GM21825 (cell line): Measurements from ENCODE around the gene CDH11.

ENCODE experiments used
- ATAC-seq: cut with Tn5 transposase; IDR thresholded peaks from one replicate; pipeline ENCODE4 v1.9.1; 2021; ENCODE audit warnings: mild to moderate bottlenecking, moderate library complexity; ENCODE audit not compliant: unreplicated experiment

The CDH11 gene

GRCh38 chr16:65038100-65038499 is 83.8 kb downstream of the CDH11 start:
- ATAC-seq, result no peak

GRCh38 chr16:65037556-65037955 is 84.3 kb downstream of the CDH11 start:
- no peak for ATAC-seq

- ATAC-seq, result no peak
Measured at GRCh38 chr16:65034915-65035314, 86.9 kb downstream of the CDH11 start.

- ATAC-seq, result no peak
Measured at GRCh38 chr16:65032387-65032786, 89.5 kb downstream of the CDH11 start.

GRCh38 chr16:65024767-65025178 is 97.1 kb downstream of the CDH11 start:
- ATAC-seq, result no peak

- no peak for ATAC-seq
Measured at GRCh38 chr16:65023802-65024201, 98.1 kb downstream of the CDH11 start.

GRCh38 chr16:65021852-65022595 is 99.8 kb downstream of the CDH11 start:
- ATAC-seq, result no peak

GRCh38 chr16:65016754-65017153 is 105.1 kb downstream of the CDH11 start:
- no peak for ATAC-seq

GRCh38 chr16:65015599-65015998 is 106.3 kb downstream of the CDH11 start:
- no peak for ATAC-seq

GRCh38 chr16:65012357-65012756 is 109.5 kb downstream of the CDH11 start:
- no peak for ATAC-seq

GRCh38 chr16:65010125-65010524 is 111.7 kb downstream of the CDH11 start:
- ATAC-seq, result no peak

- no peak for ATAC-seq
Measured at GRCh38 chr16:65005696-65006095, 116.2 kb downstream of the CDH11 start.

- ATAC-seq, result no peak
Measured at GRCh38 chr16:65004570-65004969, 117.3 kb downstream of the CDH11 start.

GRCh38 chr16:65003621-65004020 is 118.2 kb downstream of the CDH11 start:
- no peak for ATAC-seq

GRCh38 chr16:65002265-65002664 is 119.6 kb downstream of the CDH11 start:
- no peak for ATAC-seq

GRCh38 chr16:65000654-65001053 is 121.2 kb downstream of the CDH11 start:
- ATAC-seq, result no peak

- no peak for ATAC-seq
Measured at GRCh38 chr16:64997751-64998150, 124.1 kb downstream of the CDH11 start.

- ATAC-seq, result no peak
Measured at GRCh38 chr16:64997121-64997520, 124.7 kb downstream of the CDH11 start.

- ATAC-seq, result no peak
Measured at GRCh38 chr16:64996641-64997040, 125.2 kb downstream of the CDH11 start.

- ATAC-seq, result no peak
Measured at GRCh38 chr16:64993464-64993863, 128.4 kb downstream of the CDH11 start.

GRCh38 chr16:64991001-64991400 is 130.9 kb downstream of the CDH11 start:
- ATAC-seq, result no peak

GRCh38 chr16:64990101-64990500 is 131.8 kb downstream of the CDH11 start:
- ATAC-seq, result no peak

GRCh38 chr16:64989050-64989449 is 132.8 kb downstream of the CDH11 start:
- no peak for ATAC-seq
